CD14-positive monocyte (primary cell): ENCODE measurements around the gene ZNF689. TPM values are rescaled to one million over a fixed set of nuclear protein-coding genes. Genes with fewer than 3 reads are reported as not detected.

ENCODE experiments used
- DNase-seq, 3 donors: peaks; one replicate each; pipeline ENCODE4 v3.0.0-alpha.2; 2011 to 2022
- H2AFZ ChIP-seq: 2 replicates; pipeline ENCODE4 v1.6.0; 2012; ENCODE audit warnings: mild to moderate bottlenecking, low read depth, low read length, inconsistent platforms; ENCODE audit not compliant: insufficient read depth, poor library complexity, severe bottlenecking
- H3K27ac ChIP-seq, 2 donors: 1 replicate in 1 of 2; 2 replicates in 1 of 2; pipeline ENCODE4 v1.5.1; 2012 to 2013; ENCODE audit warnings: low read length in 2 of 2, control low read depth in 1 of 2, inconsistent platforms in 1 of 2, low read depth in 1 of 2, mild to moderate bottlenecking in 1 of 2
- H3K27me3 ChIP-seq, 2 donors: one replicate each; pipeline versions ENCODE4 v1.6.0 to v1.6.1; 2011 to 2013; ENCODE audit warnings: low read length in 2 of 2; ENCODE audit not compliant: control insufficient read depth in 2 of 2, insufficient read depth in 2 of 2
- H3K36me3 ChIP-seq, 2 donors: replicated peaks in 1 of 2; 1 replicate in 1 of 2; 2 replicates in 1 of 2; pipeline versions ENCODE4 v1.5.1 to v1.6.1; 2012 to 2013; ENCODE audit warnings: low read length in 2 of 2, control low read depth in 1 of 2, inconsistent platforms in 1 of 2, mild to moderate bottlenecking in 1 of 2; ENCODE audit not compliant: insufficient read depth in 2 of 2, control insufficient read depth in 1 of 2
- H3K4me1 ChIP-seq, 2 donors: 1 replicate in 1 of 2; 2 replicates in 1 of 2; pipeline versions ENCODE4 v1.5.1 to v1.6.1; 2012 to 2013; ENCODE audit warnings: low read length in 2 of 2, control low read depth in 1 of 2, inconsistent platforms in 1 of 2, mild to moderate bottlenecking in 1 of 2, moderate library complexity in 1 of 2; ENCODE audit not compliant: insufficient read depth in 2 of 2, control insufficient read depth in 1 of 2
- H3K4me2 ChIP-seq: replicated peaks from 2 replicates; pipeline ENCODE3; 2012; ENCODE audit warnings: low read length, moderate library complexity, mild to moderate bottlenecking; ENCODE audit not compliant: poor library complexity, severe bottlenecking; ENCODE audit errors: extremely low read depth
- H3K4me3 ChIP-seq, 3 experiments: fragments of 200-600 bp in 1 of 3; sonication (generic) in 1 of 3; replicated peaks in 1 of 3; 1 replicate in 2 of 3; 2 replicates in 1 of 3; pipeline ENCODE4 v1.5.1; 2011 to 2013; ENCODE audit warnings: low read length in 3 of 3, mild to moderate bottlenecking in 3 of 3, control low read depth in 2 of 3, low read depth in 2 of 3, inconsistent platforms in 1 of 3, moderate library complexity in 1 of 3
- H3K79me2 ChIP-seq: 2 replicates; pipeline ENCODE4 v1.6.0; 2012; ENCODE audit warnings: mild to moderate bottlenecking, control low read depth, inconsistent platforms, low read length, moderate library complexity; ENCODE audit not compliant: insufficient read depth
- H3K9ac ChIP-seq: 2 replicates; pipeline ENCODE4 v1.6.0; 2017; ENCODE audit warnings: low read length, mild to moderate bottlenecking; ENCODE audit not compliant: insufficient read depth, poor library complexity, severe bottlenecking
- H3K9me3 ChIP-seq, 2 donors: replicated peaks in 1 of 2; 1 replicate in 1 of 2; 2 replicates in 1 of 2; pipeline versions ENCODE4 v1.5.1 to v1.6.1; 2012 to 2013; ENCODE audit warnings: low read length in 2 of 2, control low read depth in 1 of 2; ENCODE audit not compliant: control insufficient read depth in 1 of 2, insufficient read depth in 1 of 2
- H4K20me1 ChIP-seq: 2 replicates; pipeline ENCODE4 v1.6.0; 2012; ENCODE audit warnings: mild to moderate bottlenecking, low read length, control low read depth, moderate library complexity; ENCODE audit not compliant: insufficient read depth
- H3K27ac Mint-ChIP-seq, 7 donors: one replicate each; pipeline ENCODE4 v1.8.0; 2020; ENCODE audit warnings: mild to moderate bottlenecking in 7 of 7, mixed read lengths in 7 of 7, moderate library complexity in 6 of 7, inconsistent platforms in 2 of 7
- H3K27me3 Mint-ChIP-seq, 3 donors: one replicate each; pipeline ENCODE4 v1.8.0; 2021 to 2022; ENCODE audit warnings: low read depth in 3 of 3, mild to moderate bottlenecking in 3 of 3, mixed read lengths in 3 of 3, moderate library complexity in 3 of 3, inconsistent platforms in 1 of 3
- H3K36me3 Mint-ChIP-seq, 2 donors: one replicate each; pipeline ENCODE4 v1.8.0; 2020; ENCODE audit warnings: mixed read lengths in 2 of 2, inconsistent platforms in 1 of 2, mild to moderate bottlenecking in 1 of 2
- H3K4me1 Mint-ChIP-seq: one replicate; pipeline ENCODE4 v1.8.0; 2020; ENCODE audit warnings: mild to moderate bottlenecking, mixed read lengths
- H3K4me3 Mint-ChIP-seq, 2 donors: one replicate each; pipeline ENCODE4 v1.8.0; 2020; ENCODE audit warnings: mild to moderate bottlenecking in 2 of 2, mixed read lengths in 2 of 2, moderate library complexity in 1 of 2
- H3K9me3 Mint-ChIP-seq, 7 donors: one replicate each; pipeline ENCODE4 v1.8.0; 2020 to 2022; ENCODE audit warnings: mixed read lengths in 7 of 7, mild to moderate bottlenecking in 6 of 7, moderate library complexity in 6 of 7, inconsistent platforms in 2 of 7
- WGBS: methylation state at CpG from one replicate; pipeline ENCODE4 v1.1.5; 2013; ENCODE audit warnings: missing lambda C conversion rate; ENCODE audit not compliant: insufficient coverage; 5-methylcytosine and 5-hydroxymethylcytosine counted together
- intact Hi-C, 2 donors: fragments of 100-400 bp; cut with micrococcal nuclease; formaldehyde crosslinking; loops; one replicate each; pipeline versions ENCODE4 v1.15.0 to v1.15.1; 2023
- polyA plus RNA-seq, 3 donors: library from polyadenylated mRNA; depleted of rRNA in 1 of 3; unstranded in 2 of 3; stranded (reverse) in 1 of 3; fragments of 300-500 nt in 2 of 3; fragments of >200 nt in 1 of 3; fragmentation: Illumina TruSeq in 2 of 3; gene quantifications; 1 replicate in 2 of 3; 2 replicates in 1 of 3; pipeline ENCODE4 v1.2.3, GENCODE V29; 2012 to 2021
- TF ChIP-seq, protein P1 (sequence below): fragments of 200-600 bp; IDR thresholded peaks from one replicate; pipeline ENCODE4 v1.8.0; 2022; ENCODE audit warnings: antibody characterized with exemption, mild to moderate bottlenecking

The ZNF689 gene
- polyA plus RNA-seq, 3 donors, result 4.1 to 11.2 (median 8.0) TPM

DNA sequence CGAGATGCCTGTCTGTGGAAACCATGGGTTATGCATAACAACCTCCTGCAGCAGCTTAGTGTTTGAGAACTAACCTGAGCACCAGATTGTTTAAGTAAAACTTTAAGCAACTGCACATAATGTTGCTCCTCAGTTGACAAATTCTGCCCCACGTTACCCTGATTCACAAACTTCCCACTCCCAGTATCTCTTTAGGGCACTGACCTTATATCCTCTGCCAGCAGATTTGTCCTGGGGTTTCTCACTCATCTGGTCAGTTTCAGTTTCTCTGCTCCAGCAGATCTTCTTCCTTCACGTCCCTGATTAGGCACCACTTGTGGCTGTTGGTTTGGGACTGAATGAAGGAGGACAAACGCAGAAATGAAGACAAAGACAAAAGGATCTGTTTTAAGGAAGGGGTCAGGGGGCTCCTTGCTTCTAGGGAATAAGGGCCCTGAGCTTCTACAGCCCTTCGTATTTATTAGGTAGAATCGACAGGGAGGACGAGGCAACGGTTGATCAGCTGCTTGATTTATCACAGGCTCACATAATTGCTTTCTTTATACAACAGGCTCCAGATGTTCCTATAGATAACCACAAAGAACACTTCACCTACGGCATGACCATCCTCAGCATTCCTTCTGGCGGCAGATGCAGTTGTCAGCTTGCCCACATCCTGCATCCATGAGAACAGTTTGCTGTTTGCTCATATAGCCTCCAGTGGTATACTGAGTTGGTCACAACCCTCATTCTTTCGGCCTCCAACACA is 13.5 kb upstream of the ZNF689 start:
- Histone ChIP-seq H3K27me3 (no peaks in the 10 kb centered on the region), H4K20me1 (no peaks in the 10 kb centered on the region), H3K79me2 (no peaks in the 10 kb centered on the region), H3K4me3 (no peak overlapping the region), H3K9me3 (peaks cover 0 to 6% of the 10 kb centered on the region in 2 donors), H3K9ac (no peak overlapping the region), H2AFZ (no peak overlapping the region), H3K27ac (no peak overlapping the region), H3K4me2 (no peak overlapping the region), H3K4me1 (peaks cover 3 to 4% of the 10 kb centered on the region in 2 donors), H3K36me3 (no peaks in the 10 kb centered on the region)
- WGBS, result 81% methylated on average over 8 of the region's 11 CpGs
- peaks cover 0 to 4% (median 0%) of the 10 kb centered on the region in 3 donors for H3K27me3 Mint-ChIP-seq
- no peaks in the 10 kb centered on the region for H3K36me3 Mint-ChIP-seq
- H3K27ac Mint-ChIP-seq, result no peak overlapping the region
- intact Hi-C loops, result no loop called here
- DNase-seq, result no peak
- peaks cover 0 to 8% (median 3%) of the 10 kb centered on the region in 7 donors for H3K9me3 Mint-ChIP-seq
- TF ChIP-seq, protein P1, sequence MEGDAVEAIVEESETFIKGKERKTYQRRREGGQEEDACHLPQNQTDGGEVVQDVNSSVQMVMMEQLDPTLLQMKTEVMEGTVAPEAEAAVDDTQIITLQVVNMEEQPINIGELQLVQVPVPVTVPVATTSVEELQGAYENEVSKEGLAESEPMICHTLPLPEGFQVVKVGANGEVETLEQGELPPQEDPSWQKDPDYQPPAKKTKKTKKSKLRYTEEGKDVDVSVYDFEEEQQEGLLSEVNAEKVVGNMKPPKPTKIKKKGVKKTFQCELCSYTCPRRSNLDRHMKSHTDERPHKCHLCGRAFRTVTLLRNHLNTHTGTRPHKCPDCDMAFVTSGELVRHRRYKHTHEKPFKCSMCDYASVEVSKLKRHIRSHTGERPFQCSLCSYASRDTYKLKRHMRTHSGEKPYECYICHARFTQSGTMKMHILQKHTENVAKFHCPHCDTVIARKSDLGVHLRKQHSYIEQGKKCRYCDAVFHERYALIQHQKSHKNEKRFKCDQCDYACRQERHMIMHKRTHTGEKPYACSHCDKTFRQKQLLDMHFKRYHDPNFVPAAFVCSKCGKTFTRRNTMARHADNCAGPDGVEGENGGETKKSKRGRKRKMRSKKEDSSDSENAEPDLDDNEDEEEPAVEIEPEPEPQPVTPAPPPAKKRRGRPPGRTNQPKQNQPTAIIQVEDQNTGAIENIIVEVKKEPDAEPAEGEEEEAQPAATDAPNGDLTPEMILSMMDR, result no peak
- H3K4me3 Mint-ChIP-seq, result no peak overlapping the region
- H3K4me1 Mint-ChIP-seq, result peaks cover 4% of the 10 kb centered on the region

DNA sequence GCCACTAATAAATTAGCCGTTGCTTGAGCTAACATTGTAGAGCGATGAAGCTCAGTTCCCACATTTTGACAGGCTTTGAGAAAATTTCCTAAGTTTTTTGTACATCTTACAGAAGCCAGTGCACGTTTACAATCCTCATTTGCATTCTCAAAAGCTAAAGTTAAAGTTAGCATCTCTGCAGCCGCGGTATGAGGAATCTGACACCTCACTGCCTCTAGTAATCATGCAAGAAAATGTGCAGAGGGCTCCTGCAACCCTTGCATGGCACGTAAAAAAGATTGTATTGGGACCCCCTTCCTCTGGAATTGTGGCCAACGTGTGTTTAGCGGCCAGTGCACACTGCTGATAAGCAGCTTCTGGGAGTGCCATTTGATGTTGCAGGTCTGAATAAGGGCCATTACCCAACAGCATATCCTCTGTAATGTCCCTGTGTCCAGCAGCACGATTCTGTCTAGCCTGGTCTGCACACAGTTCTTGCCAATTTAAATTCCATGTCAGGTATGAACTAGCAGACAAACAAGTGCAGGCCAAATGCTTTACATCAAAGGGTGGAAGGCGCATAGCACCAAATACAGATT is 12.4 kb upstream of the ZNF689 start:
- Histone ChIP-seq H3K9me3 (peaks cover 0 to 6% of the 10 kb centered on the region in 2 donors), H3K9ac (no peak overlapping the region), H3K4me1 (no peaks in the 10 kb centered on the region), H4K20me1 (no peaks in the 10 kb centered on the region), H3K27me3 (no peaks in the 10 kb centered on the region), H3K27ac (no peak overlapping the region), H3K4me2 (no peak overlapping the region), H3K36me3 (no peaks in the 10 kb centered on the region), H2AFZ (no peak overlapping the region), H3K4me3 (no peak overlapping the region), H3K79me2 (no peaks in the 10 kb centered on the region)
- intact Hi-C loops, result no loop called here
- peaks cover 2% of the 10 kb centered on the region for H3K4me1 Mint-ChIP-seq
- H3K36me3 Mint-ChIP-seq, result no peaks in the 10 kb centered on the region
- peaks cover 0 to 4% (median 0%) of the 10 kb centered on the region in 3 donors for H3K27me3 Mint-ChIP-seq
- H3K9me3 Mint-ChIP-seq, result peaks cover 0 to 10% (median 4%) of the 10 kb centered on the region in 7 donors
- TF ChIP-seq, protein P1, result no peak
- no peak overlapping the region for H3K27ac Mint-ChIP-seq
- no peak overlapping the region for H3K4me3 Mint-ChIP-seq
- no peak for DNase-seq
- 73% methylated on average over 9 of the region's 10 CpGs for WGBS
